ENCODE results near the gene ZNF782. TPM values are rescaled to one million over a fixed set of nuclear protein-coding genes. Genes with fewer than 3 reads are reported as not detected.
A peak's percentile ranks its signal among the peaks of the same experiment; 100 is the strongest.
"Not testable (repeated sequence)": the region's sequence is repeated elsewhere in the genome, so short reads cannot be mapped to it uniquely, and the experiment has no call there.

The ZNF782 gene
- total RNA-seq: 10 to 100 TPM in 1 of 4 donors, 1 to 10 TPM in 3; 5.8 to 17.0 (median 7.5) TPM

DNA sequence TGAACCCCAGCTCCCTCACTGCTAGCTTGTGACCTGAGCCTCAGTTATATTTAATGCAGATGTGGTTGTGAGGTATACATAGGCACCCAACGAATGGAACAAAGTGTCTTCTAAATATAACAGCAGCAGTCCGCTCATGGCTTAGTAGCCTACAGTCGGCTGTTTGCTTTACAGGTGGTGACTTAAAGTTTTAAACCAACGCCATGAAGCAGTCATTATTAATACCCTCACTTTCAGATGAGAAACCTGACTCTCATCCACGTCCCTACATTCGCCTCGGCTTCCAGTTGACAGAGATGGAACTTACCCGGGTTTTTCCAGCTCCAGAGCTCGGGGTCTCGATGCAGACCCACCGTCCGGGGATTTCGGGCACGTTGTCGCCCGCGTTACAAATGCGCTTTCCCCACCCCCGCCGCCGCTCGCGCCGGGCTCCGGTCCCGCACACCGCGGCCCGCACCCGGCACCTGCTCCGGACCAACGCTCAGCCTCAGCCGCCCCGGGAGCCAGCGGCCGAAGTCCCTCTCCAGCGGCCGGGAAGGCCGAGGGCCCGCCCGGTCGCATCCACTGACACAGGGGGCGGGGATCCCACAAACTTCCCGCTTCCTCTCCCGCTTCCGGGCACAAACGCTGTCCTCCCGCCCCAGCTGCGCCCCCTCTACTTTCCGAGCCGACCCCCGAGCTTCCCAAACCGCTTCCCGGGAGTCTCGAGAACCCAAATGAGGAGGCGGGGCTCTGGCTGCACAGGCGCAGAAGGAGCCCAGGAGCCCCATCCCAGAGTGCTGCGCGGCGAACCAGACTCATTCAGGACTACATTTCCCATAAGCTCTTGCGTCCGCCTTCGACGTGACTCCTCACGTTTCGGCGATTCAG, at the start of gene ZNF782:
Gene ZNF782, minus strand, starts transcription at position 734 of the 870 bp plus-strand sequence. CDS start 2,553 bp downstream, outside the sequence.
- H3K27ac ChIP-seq (replicated peaks in 1 of 4): peak within 1 kb of the TSS; percentile 78 to 91 (median 87)
- no peaks in the 10 kb centered on the region for H3K27me3 ChIP-seq
- H3K9me3 ChIP-seq: no peaks in the 10 kb centered on the region
- H3K4me1 ChIP-seq: peaks cover 10 to 35% (median 33%) of the 10 kb centered on the region in 4 donors
- WGBS: under 1% methylated on average over 44 of the region's 67 CpGs
- no peaks in the 10 kb centered on the region for H3K36me3 ChIP-seq
- H3K4me3 ChIP-seq: peak within 1 kb of the TSS; percentile 76 to 85 (median 82)
- DNase-seq (ENCODE audit: extremely low spot score): peak; percentile 98
- TF ChIP-seq EP300 (IDR thresholded peaks at IDR 0.05): no peak
- TF ChIP-seq POLR2AphosphoS5 (IDR thresholded peaks at IDR 0.05): peak; percentile 80 to 94
- TF ChIP-seq POLR2A (IDR thresholded peaks at IDR 0.05; ENCODE audit: low read depth): no peak
- TF ChIP-seq, protein P1, sequence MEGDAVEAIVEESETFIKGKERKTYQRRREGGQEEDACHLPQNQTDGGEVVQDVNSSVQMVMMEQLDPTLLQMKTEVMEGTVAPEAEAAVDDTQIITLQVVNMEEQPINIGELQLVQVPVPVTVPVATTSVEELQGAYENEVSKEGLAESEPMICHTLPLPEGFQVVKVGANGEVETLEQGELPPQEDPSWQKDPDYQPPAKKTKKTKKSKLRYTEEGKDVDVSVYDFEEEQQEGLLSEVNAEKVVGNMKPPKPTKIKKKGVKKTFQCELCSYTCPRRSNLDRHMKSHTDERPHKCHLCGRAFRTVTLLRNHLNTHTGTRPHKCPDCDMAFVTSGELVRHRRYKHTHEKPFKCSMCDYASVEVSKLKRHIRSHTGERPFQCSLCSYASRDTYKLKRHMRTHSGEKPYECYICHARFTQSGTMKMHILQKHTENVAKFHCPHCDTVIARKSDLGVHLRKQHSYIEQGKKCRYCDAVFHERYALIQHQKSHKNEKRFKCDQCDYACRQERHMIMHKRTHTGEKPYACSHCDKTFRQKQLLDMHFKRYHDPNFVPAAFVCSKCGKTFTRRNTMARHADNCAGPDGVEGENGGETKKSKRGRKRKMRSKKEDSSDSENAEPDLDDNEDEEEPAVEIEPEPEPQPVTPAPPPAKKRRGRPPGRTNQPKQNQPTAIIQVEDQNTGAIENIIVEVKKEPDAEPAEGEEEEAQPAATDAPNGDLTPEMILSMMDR (IDR thresholded peaks at IDR 0.05): peak in 2 of 3 experiments; percentile 11 to 23
- intact Hi-C loops (cut with DNase I): loop anchor here (10.0 kb wide), 1 partner anchor 181 kb away; the partner anchor contains the start of gene CTSV

DNA sequence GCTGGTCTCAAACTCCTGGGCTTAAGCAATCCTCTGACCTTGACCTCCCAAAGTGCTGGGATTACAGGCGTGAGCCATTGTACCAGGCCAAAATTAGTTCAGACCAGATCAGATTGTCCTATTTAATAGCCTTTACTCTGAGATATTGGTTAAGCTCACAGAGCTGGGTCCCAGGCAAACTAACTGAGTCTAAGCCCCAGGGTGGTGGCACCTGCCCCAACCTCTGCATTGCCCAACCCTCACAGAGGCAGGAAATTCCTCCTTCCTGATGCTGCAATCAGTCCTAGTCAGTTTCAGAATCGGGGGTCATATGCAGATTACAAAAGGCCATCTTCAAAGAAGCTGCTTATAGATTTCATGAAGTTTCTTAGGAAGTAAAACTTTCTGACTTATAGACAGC, 45.7 kb upstream of the ZNF782 start:
- H3K4me3 ChIP-seq; H3K4me1 ChIP-seq; intact Hi-C loops (cut with DNase I); H3K27me3 ChIP-seq; H3K27ac ChIP-seq (replicated peaks in 1 of 4); H3K9me3 ChIP-seq; DNase-seq (ENCODE audit: extremely low spot score): not testable (repeated sequence)
- peaks cover 0 to 27% (median 7%) of the 10 kb centered on the region in 4 donors for H3K36me3 ChIP-seq
- WGBS: no CpG with 5 or more reads among the region's 2 CpGs

DNA sequence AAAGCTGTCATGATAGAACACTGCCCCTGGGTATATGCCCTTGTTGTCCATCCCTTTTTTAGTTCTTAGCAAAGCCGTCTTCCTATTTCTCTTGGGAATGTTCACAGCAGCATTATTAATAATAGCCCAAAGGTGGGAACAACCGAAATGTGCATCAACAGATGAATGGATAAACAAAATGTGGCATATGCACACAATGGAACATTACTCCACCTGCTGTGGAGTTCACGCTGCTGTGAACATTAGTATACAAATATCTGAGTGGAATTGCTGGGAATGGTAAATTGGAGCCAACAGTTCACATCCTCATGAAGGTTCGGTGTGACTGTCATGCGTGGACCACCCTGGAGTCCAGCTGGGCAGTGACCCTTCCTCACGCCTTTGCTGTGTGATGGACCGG, 37.8 kb upstream of the ZNF782 start:
- DNase-seq (ENCODE audit: extremely low spot score): no peak
- no peak overlapping the region for H3K27ac ChIP-seq (replicated peaks in 1 of 4)
- peaks cover 0 to 51% (median 11%) of the 10 kb centered on the region in 4 donors for H3K36me3 ChIP-seq
- no peaks in the 10 kb centered on the region for H3K9me3 ChIP-seq
- H3K27me3 ChIP-seq: no peaks in the 10 kb centered on the region
- no peaks in the 10 kb centered on the region for H3K4me1 ChIP-seq
- intact Hi-C loops (cut with DNase I): no loop called here
- no peak overlapping the region for H3K4me3 ChIP-seq
- WGBS: 96% methylated on average over 7 of the region's 7 CpGs
- TF ChIP-seq POLR2AphosphoS5 (IDR thresholded peaks at IDR 0.05): no peak
- TF ChIP-seq POLR2A (IDR thresholded peaks at IDR 0.05; ENCODE audit: low read depth): no peak
- TF ChIP-seq EP300 (IDR thresholded peaks at IDR 0.05): no peak
- TF ChIP-seq, protein P1 (IDR thresholded peaks at IDR 0.05): no peak

DNA sequence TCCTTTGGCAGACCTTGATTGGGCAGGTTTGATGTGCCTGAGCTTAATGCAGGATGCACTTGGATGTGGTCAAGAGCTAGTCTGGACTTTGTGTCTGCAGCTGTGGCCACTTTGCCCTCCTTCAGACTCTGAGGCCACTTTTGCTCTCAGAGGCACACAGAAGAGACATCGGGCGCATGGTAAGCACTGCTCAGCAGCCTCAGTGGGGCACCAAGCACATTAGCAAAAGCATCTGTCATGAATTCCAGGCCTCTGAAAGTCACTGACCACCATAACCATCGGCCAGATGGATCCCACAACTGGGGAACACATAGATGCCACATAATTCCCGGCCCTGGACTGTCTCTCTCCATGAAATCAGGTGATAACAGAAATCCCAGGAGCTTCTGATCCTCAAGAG, 34.3 kb upstream of the ZNF782 start:
- Histone ChIP-seq H3K4me1 (no peaks in the 10 kb centered on the region), H3K27ac (replicated peaks in 1 of 4) (no peak overlapping the region), H3K36me3 (peaks cover 0 to 23% (median 2%) of the 10 kb centered on the region in 4 donors), H3K4me3 (no peak overlapping the region), H3K27me3 (no peaks in the 10 kb centered on the region), H3K9me3 (peaks cover 0 to 4% (median 0%) of the 10 kb centered on the region in 4 donors)
- WGBS: 100% methylated on average over 2 of the region's 4 CpGs
- no peak for TF ChIP-seq POLR2A (IDR thresholded peaks at IDR 0.05; ENCODE audit: low read depth)
- DNase-seq (ENCODE audit: extremely low spot score): no peak
- intact Hi-C loops (cut with DNase I): no loop called here

DNA sequence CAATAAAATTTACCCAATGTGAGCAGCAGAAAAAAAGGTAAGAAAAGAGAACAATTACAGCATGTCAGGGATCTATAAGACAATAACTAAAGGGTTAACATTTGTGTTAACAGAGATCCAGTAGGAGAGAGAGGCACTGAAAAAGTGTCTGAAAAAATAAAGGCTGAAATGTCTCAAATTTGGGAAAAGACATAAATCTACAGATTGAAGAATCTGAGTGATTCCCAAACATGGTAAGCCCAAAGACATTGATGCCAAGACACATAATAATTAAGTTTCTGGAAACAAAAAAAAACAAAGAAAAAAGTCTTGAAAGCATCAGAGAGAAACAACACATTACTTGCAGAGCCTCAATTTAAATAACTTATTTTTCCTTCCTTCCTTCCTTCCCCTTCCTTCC, 31.1 kb upstream of the ZNF782 start:
- DNase-seq (ENCODE audit: extremely low spot score): no peak
- no peaks in the 10 kb centered on the region for H3K27me3 ChIP-seq
- peaks cover 0 to 6% (median 2%) of the 10 kb centered on the region in 4 donors for H3K36me3 ChIP-seq
- no peak overlapping the region for H3K27ac ChIP-seq (replicated peaks in 1 of 4)
- no peak overlapping the region for H3K4me3 ChIP-seq
- TF ChIP-seq EP300 (IDR thresholded peaks at IDR 0.05): no peak
- no peak for TF ChIP-seq POLR2A (IDR thresholded peaks at IDR 0.05; ENCODE audit: low read depth)
- no peak for TF ChIP-seq POLR2AphosphoS5 (IDR thresholded peaks at IDR 0.05)
- TF ChIP-seq, protein P1 (IDR thresholded peaks at IDR 0.05): no peak
- H3K9me3 ChIP-seq: peaks cover 0 to 4% (median 0%) of the 10 kb centered on the region in 4 donors
- no peaks in the 10 kb centered on the region for H3K4me1 ChIP-seq
- intact Hi-C loops (cut with DNase I): no loop called here
